Kidney epithelial cell (primary cell): ENCODE data around the gene PLA2G3. TPM values are rescaled to one million over a fixed set of nuclear protein-coding genes. Genes with fewer than 3 reads are reported as not detected.

Source experiments
- DNase-seq: peaks from one replicate; pipeline ENCODE4 v3.0.0-alpha.2; 2010; ENCODE audit warnings: low read depth
- H3K27me3 ChIP-seq: 2 replicates; pipeline ENCODE4 v1.6.0; 2011; ENCODE audit warnings: low read length; ENCODE audit not compliant: control insufficient read depth, insufficient read depth
- H3K36me3 ChIP-seq: 2 replicates; pipeline ENCODE4 v1.5.1; 2011; ENCODE audit warnings: low read length; ENCODE audit not compliant: control insufficient read depth, insufficient read depth
- H3K4me3 ChIP-seq: 2 replicates; pipeline ENCODE4 v1.5.1; 2011; ENCODE audit warnings: low read depth, mild to moderate bottlenecking, control low read depth, low read length
- CTCF ChIP-seq: IDR thresholded peaks from 2 replicates; pipeline ENCODE4 v1.5.1; 2011; ENCODE audit warnings: mild to moderate bottlenecking, moderate library complexity, low read length, control low read depth, inconsistent platforms; ENCODE audit not compliant: insufficient read depth, poor library complexity, severe bottlenecking
- total RNA-seq: library from RNA; depleted of rRNA; stranded (reverse); fragments of >200 nt; gene quantifications from 2 replicates; pipeline ENCODE4 v1.2.3, GENCODE V29; 2015

The PLA2G3 gene
- total RNA-seq, result 0.46 and 0.48 TPM in 2 replicates

GRCh38 chr22:31139866-31140716 lies at the start of gene PLA2G3:
PLA2G3 (minus strand) TSS chr22:31140508; CDS start chr22:31140354, 154 bp downstream.
- H3K36me3 ChIP-seq, result no peaks in the 10 kb centered on the region
- no peak within 1 kb of the TSS for H3K4me3 ChIP-seq
- no peak for DNase-seq
- H3K27me3 ChIP-seq, result peaks cover 33% of the 10 kb centered on the region
- no peak for TF ChIP-seq CTCF

DNA sequence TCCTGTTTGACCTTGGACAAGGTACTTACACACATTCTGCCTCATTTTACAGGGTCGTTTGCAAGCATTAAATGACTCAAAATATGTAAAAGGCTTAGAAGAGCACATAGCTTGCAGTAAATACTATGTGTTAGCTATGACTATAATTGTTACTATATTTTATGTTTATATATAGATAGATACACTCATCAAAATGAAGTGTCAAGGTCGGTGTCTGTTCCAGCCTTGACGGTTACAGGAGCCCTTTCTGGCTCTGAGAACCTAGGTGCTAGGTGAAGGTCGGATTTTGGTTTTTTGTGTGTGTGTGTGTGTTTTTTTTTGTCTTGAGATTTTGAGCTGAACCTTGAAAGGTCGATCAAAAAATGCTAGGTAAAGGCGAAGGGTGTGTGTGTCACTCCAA lies 47.3 kb upstream of the PLA2G3 start:
- no peak for DNase-seq
- Histone ChIP-seq H3K36me3 (no peaks in the 10 kb centered on the region), H3K27me3 (no peaks in the 10 kb centered on the region), H3K4me3 (no peak overlapping the region)
- TF ChIP-seq CTCF, result no peak

GRCh38 chr22:31185056-31185455 lies 44.7 kb upstream of the PLA2G3 start:
- no peaks in the 10 kb centered on the region for H3K27me3 ChIP-seq
- no peak for DNase-seq
- no peak overlapping the region for H3K4me3 ChIP-seq
- H3K36me3 ChIP-seq, result no peaks in the 10 kb centered on the region
- no peak for TF ChIP-seq CTCF

- no peaks in the 10 kb centered on the region for H3K27me3 ChIP-seq
- DNase-seq, result no peak
- no peak overlapping the region for H3K4me3 ChIP-seq
- TF ChIP-seq CTCF, result no peak
- H3K36me3 ChIP-seq, result peaks cover 2% of the 10 kb centered on the region
Measured at GRCh38 chr22:31184015-31184414, 43.7 kb upstream of the PLA2G3 start.

DNA sequence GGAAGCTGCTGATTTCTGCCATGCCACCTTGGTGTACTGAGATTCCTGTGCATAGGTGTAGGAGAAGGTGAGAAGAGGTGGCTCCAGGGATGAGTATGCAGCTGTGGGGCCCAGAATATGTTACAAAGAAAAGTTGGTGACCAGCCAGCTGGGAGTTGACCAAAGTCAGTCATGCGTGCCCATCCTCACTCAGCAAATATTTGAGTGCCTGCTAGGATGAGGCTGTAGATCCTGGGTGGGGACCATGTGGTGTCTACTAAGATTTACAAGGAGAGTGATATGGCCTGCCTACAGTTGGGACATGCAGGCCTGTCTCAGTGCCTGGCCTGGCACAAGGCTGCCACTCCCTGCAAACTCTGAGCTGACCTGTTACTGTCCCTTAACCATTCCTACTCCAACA lies 39.0 kb upstream of the PLA2G3 start:
- Histone ChIP-seq H3K36me3 (peaks cover 2% of the 10 kb centered on the region), H3K4me3 (no peak overlapping the region), H3K27me3 (no peaks in the 10 kb centered on the region)
- no peak for TF ChIP-seq CTCF
- peak; percentile 52 for DNase-seq

GRCh38 chr22:31178859-31179258 lies 38.6 kb upstream of the PLA2G3 start:
- H3K27me3 ChIP-seq, result no peaks in the 10 kb centered on the region
- DNase-seq, result no peak
- TF ChIP-seq CTCF, result no peak

More at GRCh38 chr22:31178859-31179258, 38.6 kb upstream of the PLA2G3 start:
- peaks cover 2% of the 10 kb centered on the region for H3K36me3 ChIP-seq
- no peak overlapping the region for H3K4me3 ChIP-seq
